IMR-90 (cell line): Measurements from ENCODE around the gene IFNE. TPM values are rescaled to one million over a fixed set of nuclear protein-coding genes. Genes with fewer than 3 reads are reported as not detected.
A peak's percentile ranks its signal among the peaks of the same experiment; 100 is the strongest.
"Not testable (repeated sequence)": the region's sequence is repeated elsewhere in the genome, so short reads cannot be mapped to it uniquely, and the experiment has no call there.

Experiments
- ATAC-seq: fragments of 200-7000 bp; cut with Tn5 transposase; 2 replicates; pipeline ENCODE4 v1.9.1; 2020; ENCODE audit warnings: low read depth, mild to moderate bottlenecking, moderate library complexity
- BruUV-seq: library from RNA; stranded (reverse); fragments of 400-500 nt; replicated peaks from 2 replicates; lab custom pipeline; 2021; lab: Mats Ljungman, UMichigan
- CTCF ChIA-PET: fragments of 300-600 bp; formaldehyde crosslinking; extraction: SDS; loops from one replicate; lab custom pipeline; 2021; ENCODE audit warnings: antibody characterized with exemption; lab: Yijun Ruan, JAX
- POLR2A ChIA-PET: fragments of 300-600 bp; sonication (Branson Sonifier 250); formaldehyde crosslinking; loops from one replicate; lab custom pipeline; 2022; ENCODE audit warnings: antibody characterized with exemption; ENCODE audit not compliant: unreplicated experiment; lab: Charles Lee
- DNase-seq: peaks from one replicate; pipeline ENCODE4 v3.0.0; 2013
- H2AFZ ChIP-seq: replicated peaks from 2 replicates; pipeline ENCODE3; 2013; ENCODE audit warnings: low read length, mild to moderate bottlenecking; ENCODE audit not compliant: poor library complexity
- H2AK5ac ChIP-seq: 2 replicates; pipeline ENCODE4 v1.6.1; 2013; ENCODE audit warnings: low read depth, low read length, inconsistent platforms
- H2AK9ac ChIP-seq: replicated peaks from 2 replicates; pipeline ENCODE3; 2013; ENCODE audit warnings: mild to moderate bottlenecking, low read depth, low read length, moderate library complexity; ENCODE audit not compliant: poor library complexity
- H2BK120ac ChIP-seq: 2 replicates; pipeline ENCODE4 v1.6.1; 2013; ENCODE audit warnings: low read depth, low read length, inconsistent platforms
- H2BK15ac ChIP-seq: 3 replicates; pipeline ENCODE4 v1.6.1; 2013; ENCODE audit warnings: low read depth, low read length, inconsistent platforms
- H2BK20ac ChIP-seq: 2 replicates; pipeline ENCODE4 v1.6.1; 2013; ENCODE audit warnings: low read depth, mild to moderate bottlenecking, inconsistent platforms, low read length, moderate library complexity
- H2BK5ac ChIP-seq: 2 replicates; pipeline ENCODE4 v1.6.1; 2013; ENCODE audit warnings: mild to moderate bottlenecking, low read depth, low read length, inconsistent platforms; ENCODE audit not compliant: poor library complexity, severe bottlenecking
- H3K14ac ChIP-seq: replicated peaks from 2 replicates; pipeline ENCODE4 v1.6.1; 2013; ENCODE audit warnings: low read depth, low read length, inconsistent platforms
- H3K18ac ChIP-seq: 2 replicates; pipeline ENCODE4 v1.6.1; 2013; ENCODE audit warnings: low read depth, low read length, control low read depth
- H3K23ac ChIP-seq: 2 replicates; pipeline ENCODE4 v1.6.1; 2013; ENCODE audit warnings: low read depth, low read length, inconsistent platforms
- H3K27ac ChIP-seq: 2 replicates; pipeline ENCODE4 v1.5.1; 2013; ENCODE audit warnings: mild to moderate bottlenecking, control low read depth, low read length; ENCODE audit not compliant: insufficient read depth
- H3K27me3 ChIP-seq: 2 replicates; pipeline ENCODE4 v1.6.1; 2013; ENCODE audit warnings: low read length; ENCODE audit not compliant: control insufficient read depth, insufficient read depth
- H3K36me3 ChIP-seq: 2 replicates; pipeline ENCODE4 v1.6.1; 2013; ENCODE audit warnings: low read length, mixed read lengths; ENCODE audit not compliant: control insufficient read depth, insufficient read depth
- H3K4ac ChIP-seq: 2 replicates; pipeline ENCODE4 v1.6.1; 2013; ENCODE audit warnings: low read depth, low read length, inconsistent platforms
- H3K4me1 ChIP-seq: 2 replicates; pipeline ENCODE4 v1.6.1; 2013; ENCODE audit warnings: low read length, mixed read lengths; ENCODE audit not compliant: control insufficient read depth, insufficient read depth
- H3K4me2 ChIP-seq: 2 replicates; pipeline ENCODE4 v1.6.1; 2013; ENCODE audit warnings: low read depth, mild to moderate bottlenecking, control low read depth, low read length, moderate library complexity
- H3K4me3 ChIP-seq: 2 replicates; pipeline ENCODE4 v1.5.1; 2013; ENCODE audit warnings: low read depth, mild to moderate bottlenecking, control low read depth, low read length, moderate library complexity; ENCODE audit not compliant: insufficient read depth
- H3K56ac ChIP-seq: 2 replicates; pipeline ENCODE4 v1.6.1; 2013; ENCODE audit warnings: low read length, inconsistent platforms; ENCODE audit not compliant: insufficient read depth; ENCODE audit errors: extremely low read depth
- H3K79me1 ChIP-seq, 2 experiments: 2 replicates each; pipeline ENCODE4 v1.6.1; 2013; ENCODE audit warnings: low read length in 2 of 2, inconsistent platforms in 1 of 2, low read depth in 1 of 2
- H3K9ac ChIP-seq: 2 replicates; pipeline ENCODE4 v1.6.1; 2013; ENCODE audit warnings: low read depth, low read length, control low read depth
- H3K9me1 ChIP-seq: 2 replicates; pipeline ENCODE4 v1.6.1; 2013; ENCODE audit warnings: low read length, inconsistent platforms; ENCODE audit not compliant: insufficient read depth
- H3K9me3 ChIP-seq: 2 replicates; pipeline ENCODE4 v1.6.1; 2013; ENCODE audit warnings: low read length; ENCODE audit not compliant: control insufficient read depth, insufficient read depth
- H4K20me1 ChIP-seq: 2 replicates; pipeline ENCODE4 v1.6.1; 2013; ENCODE audit warnings: low read length, inconsistent platforms; ENCODE audit not compliant: insufficient read depth
- H4K5ac ChIP-seq: 2 replicates; pipeline ENCODE4 v1.6.1; 2013; ENCODE audit warnings: mild to moderate bottlenecking, low read depth, low read length, control low read depth
- H4K8ac ChIP-seq, 2 experiments: 2 replicates each; pipeline ENCODE4 v1.6.1; 2013; ENCODE audit warnings: low read depth in 2 of 2, low read length in 2 of 2, control low read depth in 1 of 2, inconsistent platforms in 1 of 2
- H4K91ac ChIP-seq: 2 replicates; pipeline ENCODE4 v1.6.1; 2013; ENCODE audit warnings: low read depth, low read length, inconsistent platforms; ENCODE audit not compliant: insufficient read depth
- BHLHE40 ChIP-seq: fragments of 150-350 bp; IDR thresholded peaks from 2 replicates; pipeline ENCODE4 v1.6.1; 2016; ENCODE audit warnings: mild to moderate bottlenecking, low read depth, low read length
- CEBPB ChIP-seq: IDR thresholded peaks from 2 replicates; pipeline ENCODE4 v1.6.1; 2012; ENCODE audit warnings: low read depth, low read length, improper control_type of control experiment
- MAFK ChIP-seq: IDR thresholded peaks from 2 replicates; pipeline ENCODE4 v1.6.1; 2012; ENCODE audit warnings: low read depth, low read length, improper control_type of control experiment
- MXI1 ChIP-seq: IDR thresholded peaks from 2 replicates; pipeline ENCODE4 v1.6.1; 2012; ENCODE audit warnings: low read depth, mild to moderate bottlenecking, low read length, moderate library complexity, borderline replicate concordance
- NFE2L2 ChIP-seq: fragments of 150-350 bp; IDR thresholded peaks from 2 replicates; pipeline ENCODE4 v1.6.1; 2016; ENCODE audit warnings: low read depth, mild to moderate bottlenecking, low read length
- POLR2A ChIP-seq: IDR thresholded peaks from 2 replicates; pipeline ENCODE4 v1.6.1; 2012; ENCODE audit warnings: mild to moderate bottlenecking, low read depth, low read length
- RAD21 ChIP-seq: IDR thresholded peaks from 2 replicates; pipeline ENCODE4 v1.6.1; 2012; ENCODE audit warnings: low read length, improper control_type of control experiment
- USF2 ChIP-seq: fragments of 150-350 bp; IDR thresholded peaks from 2 replicates; pipeline ENCODE4 v1.6.1; 2017; ENCODE audit warnings: mild to moderate bottlenecking, antibody characterized with exemption, low read length, low read depth
- WGBS, 2 experiments: methylation state at CpG; one replicate each; pipeline versions ENCODE4 v1.1.5 to v1.1.7; 2013; ENCODE audit warnings: missing lambda C conversion rate in 2 of 2; ENCODE audit not compliant: insufficient read length in 1 of 2; ENCODE audit errors: extremely low coverage in 2 of 2; 5-methylcytosine and 5-hydroxymethylcytosine counted together
- dilution Hi-C: fragments of 300-500 bp; cut with HindIII; formaldehyde crosslinking; loops from one replicate; pipeline ENCODE4 v1.14.3; 2018; ENCODE audit warnings: low sequenced_read_pairs; ENCODE audit not compliant: unreplicated experiment
- in situ Hi-C: fragments of 300-500 bp; cut with MboI; formaldehyde crosslinking; loops from 3 replicates; pipeline ENCODE4 v1.14.3; 2019; ENCODE audit warnings: low sequenced_read_pairs, inconsistent platforms, mixed read lengths
- intact Hi-C: fragments of 100-400 bp; cut with micrococcal nuclease; formaldehyde crosslinking; loops from 2 replicates; pipeline ENCODE4 v1.10.0; 2022
- polyA plus RNA-seq, 3 experiments: library from polyadenylated mRNA; depleted of rRNA; stranded (reverse); fragments of >200 nt; gene quantifications; 2 replicates each; pipeline ENCODE4 v1.2.3, GENCODE V29; 2012; ENCODE audit warnings: low replicate concordance in 1 of 3
- total RNA-seq: library from RNA; depleted of rRNA; stranded (reverse); fragments of >200 nt; gene quantifications from 2 replicates; pipeline ENCODE4 v1.2.3, GENCODE V29; 2012

Gene IFNE
- total and polyA plus RNA-seq, 2 of the 4 experiments (the other 2 are of a cell fraction) = 1.4 to 1.8 TPM

GRCh38 chr9:21450733-21451394, 31.2 kb downstream of the IFNE start:
- no peak overlapping the region for H3K23ac ChIP-seq
- peak overlapping the region; percentile 20; the same call in 1 of the 2 replicates for H4K91ac ChIP-seq
- CTCF ChIA-PET = no interaction called here
- DNase-seq (peak; percentile 55), ATAC-seq (peak; percentile 25; the same call in 1 of the 2 replicates)
- intact Hi-C loops = loop anchor here (5.0 kb wide), 1 partner anchor 214 kb away; no protein-coding TSS in a partner anchor
- no peak overlapping the region for H3K4me3 ChIP-seq
- no CpG with 5 or more reads among the region's 4 CpGs for WGBS, 2 experiments
- H2BK20ac ChIP-seq = 0 out of 2 replicates have a peak overlapping the region, but pooled peaks have one; percentile 5
- peak overlapping the region; percentile 50; the same call in 1 of the 2 replicates for H4K5ac ChIP-seq
- H3K9ac ChIP-seq = no peak overlapping the region
- no TSS peak for BruUV-seq
- no peak overlapping the region; a peak in 1 of 4 replicates for H4K8ac ChIP-seq
- no peaks in the 10 kb centered on the region for H3K9me3 ChIP-seq
- H3K27ac ChIP-seq = no peak overlapping the region
- peak overlapping the region; percentile 4; the same call in 1 of the 2 replicates for H2BK120ac ChIP-seq
- H3K9me1 ChIP-seq = no peaks in the 10 kb centered on the region
- H2AK9ac ChIP-seq = no peak overlapping the region
- no peak overlapping the region for H2BK15ac ChIP-seq
- TF ChIP-seq BHLHE40 = no peak
- no peak for TF ChIP-seq MAFK
- no peak for TF ChIP-seq RAD21
- TF ChIP-seq MXI1 = no peak
- no peak for TF ChIP-seq POLR2A
- TF ChIP-seq CEBPB = peak; percentile 65
- TF ChIP-seq NFE2L2 = peak; percentile 74; the same call in 1 of the 2 replicates
- no peak for TF ChIP-seq USF2
- no peaks in the 10 kb centered on the region for H3K79me1 ChIP-seq
- no peaks in the 10 kb centered on the region for H4K20me1 ChIP-seq
- H2AK5ac ChIP-seq = no peak overlapping the region
- in situ Hi-C loops = no loop called here
- H3K27me3 ChIP-seq = no peaks in the 10 kb centered on the region
- no peak overlapping the region for H2AFZ ChIP-seq
- peaks cover 4% of the 10 kb centered on the region; the same call in 1 of the 2 replicates for H3K4me1 ChIP-seq
- H3K4me2 ChIP-seq = no peak overlapping the region
- dilution Hi-C loops = no loop called here
- POLR2A ChIA-PET = interaction anchor here (0.6 kb wide), 1 partner anchor 456 kb away, joined by 4 read pairs; no protein-coding TSS in a partner anchor
- H3K18ac ChIP-seq = peak overlapping the region; percentile 42; the same call in 1 of the 2 replicates
- H3K36me3 ChIP-seq = no peaks in the 10 kb centered on the region
- no peak overlapping the region for H3K14ac ChIP-seq
- H3K56ac ChIP-seq = no peak overlapping the region
- peak overlapping the region; percentile 58 for H2BK5ac ChIP-seq
- no peak overlapping the region for H3K4ac ChIP-seq

GRCh38 chr9:21449312-21449711, 32.8 kb downstream of the IFNE start:
- DNase-seq, CTCF ChIA-PET, H2BK15ac ChIP-seq, H4K91ac ChIP-seq, H4K5ac ChIP-seq, H3K14ac ChIP-seq, H3K27me3 ChIP-seq, H3K9ac ChIP-seq, H3K23ac ChIP-seq, H2AFZ ChIP-seq, H4K8ac ChIP-seq, H3K9me1 ChIP-seq, dilution Hi-C loops, ATAC-seq, H4K20me1 ChIP-seq, H2BK20ac ChIP-seq, H3K9me3 ChIP-seq, H3K4me2 ChIP-seq, H3K56ac ChIP-seq, BruUV-seq, intact Hi-C loops, H3K4me1 ChIP-seq, H3K27ac ChIP-seq, in situ Hi-C loops, H2AK9ac ChIP-seq, H2BK120ac ChIP-seq, H3K4ac ChIP-seq, POLR2A ChIA-PET, H2AK5ac ChIP-seq, H3K79me1 ChIP-seq, H3K36me3 ChIP-seq, H3K18ac ChIP-seq, H2BK5ac ChIP-seq, H3K4me3 ChIP-seq: not testable (repeated sequence)
- 80% methylated on average over 1 of the region's 5 CpGs; no CpG with 5 or more reads in 1 of the 2 experiments for WGBS, 2 experiments
